Uterus (tissue), 2 donors: ENCODE data around the gene RBM47.

Experiments
- POLR2A ChIP-seq, 2 donors: fragments of 450-650 bp; IDR thresholded peaks; one replicate each; pipeline ENCODE4 v1.6.1; 2016; ENCODE audit warnings: antibody characterized with exemption in 2 of 2, mild to moderate bottlenecking in 1 of 2, moderate library complexity in 1 of 2
- TF ChIP-seq, protein P1 (sequence below), 4 experiments: fragments of 200-600 bp in 2 of 4; fragments of 450-650 bp in 2 of 4; sonication (generic) in 2 of 4; IDR thresholded peaks; one replicate each; pipeline ENCODE4 v1.5.1; 2016 to 2019; ENCODE audit warnings: antibody characterized with exemption in 4 of 4, mild to moderate bottlenecking in 2 of 4, moderate library complexity in 1 of 4

GRCh38 chr4:40448875-40449274 lies 180.8 kb downstream of the RBM47 start:
- TF ChIP-seq, protein P1, sequence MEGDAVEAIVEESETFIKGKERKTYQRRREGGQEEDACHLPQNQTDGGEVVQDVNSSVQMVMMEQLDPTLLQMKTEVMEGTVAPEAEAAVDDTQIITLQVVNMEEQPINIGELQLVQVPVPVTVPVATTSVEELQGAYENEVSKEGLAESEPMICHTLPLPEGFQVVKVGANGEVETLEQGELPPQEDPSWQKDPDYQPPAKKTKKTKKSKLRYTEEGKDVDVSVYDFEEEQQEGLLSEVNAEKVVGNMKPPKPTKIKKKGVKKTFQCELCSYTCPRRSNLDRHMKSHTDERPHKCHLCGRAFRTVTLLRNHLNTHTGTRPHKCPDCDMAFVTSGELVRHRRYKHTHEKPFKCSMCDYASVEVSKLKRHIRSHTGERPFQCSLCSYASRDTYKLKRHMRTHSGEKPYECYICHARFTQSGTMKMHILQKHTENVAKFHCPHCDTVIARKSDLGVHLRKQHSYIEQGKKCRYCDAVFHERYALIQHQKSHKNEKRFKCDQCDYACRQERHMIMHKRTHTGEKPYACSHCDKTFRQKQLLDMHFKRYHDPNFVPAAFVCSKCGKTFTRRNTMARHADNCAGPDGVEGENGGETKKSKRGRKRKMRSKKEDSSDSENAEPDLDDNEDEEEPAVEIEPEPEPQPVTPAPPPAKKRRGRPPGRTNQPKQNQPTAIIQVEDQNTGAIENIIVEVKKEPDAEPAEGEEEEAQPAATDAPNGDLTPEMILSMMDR (IDR thresholded peaks at IDR 0.05): no peak
- no peak for TF ChIP-seq POLR2A (IDR thresholded peaks at IDR 0.05)
